Stimulated activated CD8-positive, alpha-beta memory T cell treated with anti-CD3 and anti-CD28 coated beads, Interleukin-15, amount 100 ng/mL, for 1 hour (primary cell): ENCODE data around the gene GPAT2.
"Not testable (repeated sequence)": the region's sequence is repeated elsewhere in the genome, so short reads cannot be mapped to it uniquely, and the experiment has no call there.

Source experiments
- DNase-seq: peaks from one replicate; pipeline ENCODE4 v3.0.0-alpha.2; 2020; ENCODE audit warnings: low read depth

Gene GPAT2

DNA sequence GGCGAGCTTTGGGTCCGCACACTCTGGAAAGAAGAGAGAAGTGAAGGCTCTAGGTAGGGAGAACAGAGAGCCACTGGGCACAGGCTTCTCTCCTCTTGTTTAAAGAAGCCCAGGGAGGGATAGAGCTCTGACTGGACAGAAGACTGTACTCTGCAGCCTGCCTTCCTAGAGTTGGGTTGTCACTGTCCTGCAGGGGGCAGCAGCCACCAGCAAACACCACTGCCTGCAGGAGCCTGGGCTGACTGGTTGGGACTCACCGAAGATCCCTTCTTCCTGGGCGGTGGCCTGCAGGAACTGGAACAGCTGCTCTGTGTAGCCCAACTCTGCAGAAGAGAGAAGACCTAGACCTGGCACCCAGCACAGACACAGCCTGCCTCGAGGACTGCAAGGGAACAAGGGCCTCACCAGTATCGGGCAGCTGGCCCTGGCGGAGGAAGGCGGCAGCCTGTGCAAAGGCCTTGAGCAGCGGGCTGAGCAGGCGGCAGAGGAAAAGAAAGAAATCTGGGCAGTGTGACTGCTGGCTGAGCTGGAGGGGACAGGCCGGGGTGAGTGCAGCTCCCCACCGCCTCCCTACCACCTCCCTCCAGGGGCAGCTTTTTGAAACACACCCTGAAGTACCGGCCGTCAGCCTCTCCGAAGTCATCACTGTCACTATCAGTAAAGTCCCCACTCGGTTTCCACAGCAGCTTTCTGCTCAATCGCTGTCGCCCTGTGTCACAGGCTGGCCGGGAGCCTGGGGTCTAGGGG is 11.8 kb downstream of the GPAT2 start:
- peak; percentile 32 for DNase-seq

DNA sequence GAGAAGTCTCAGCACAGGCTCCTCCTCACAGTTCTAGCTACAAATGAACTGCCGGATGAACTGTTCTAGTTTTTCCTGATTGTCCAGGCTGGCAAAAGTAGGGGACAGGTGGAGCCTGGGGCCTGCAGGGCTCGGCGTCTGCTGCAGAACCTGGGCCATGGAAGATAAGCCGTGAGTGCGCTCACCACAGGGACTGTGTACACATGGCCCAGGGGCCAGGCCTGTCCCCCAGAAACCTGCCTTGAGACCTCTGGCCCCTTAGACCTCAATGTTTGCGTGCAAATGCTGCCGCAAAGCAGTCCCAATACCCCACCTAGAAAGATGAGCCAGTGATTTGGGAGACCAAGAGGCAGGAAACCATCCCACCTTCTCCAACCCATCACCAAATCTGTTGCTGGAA is 12.6 kb downstream of the GPAT2 start:
- not testable (repeated sequence) for DNase-seq

DNA sequence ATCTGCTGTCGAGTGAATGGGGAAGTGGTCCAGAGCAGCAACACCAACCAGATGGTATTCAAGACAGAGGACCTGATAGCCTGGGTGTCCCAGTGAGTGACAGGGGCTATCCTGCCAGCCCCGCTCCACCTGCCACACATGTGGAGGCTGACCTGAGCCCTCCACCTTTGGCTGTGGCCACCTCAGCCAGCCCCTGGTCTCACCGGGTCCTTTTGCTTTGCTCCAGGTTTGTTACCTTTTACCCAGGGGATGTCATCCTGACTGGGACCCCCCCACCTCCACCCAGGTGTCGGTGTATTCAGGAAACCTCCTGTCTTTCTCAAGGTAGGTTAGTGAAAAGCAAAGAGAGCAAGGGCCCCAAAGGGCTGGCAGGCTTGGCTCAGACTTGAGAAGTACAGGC is 13.6 kb downstream of the GPAT2 start:
- not testable (repeated sequence) for DNase-seq

DNA sequence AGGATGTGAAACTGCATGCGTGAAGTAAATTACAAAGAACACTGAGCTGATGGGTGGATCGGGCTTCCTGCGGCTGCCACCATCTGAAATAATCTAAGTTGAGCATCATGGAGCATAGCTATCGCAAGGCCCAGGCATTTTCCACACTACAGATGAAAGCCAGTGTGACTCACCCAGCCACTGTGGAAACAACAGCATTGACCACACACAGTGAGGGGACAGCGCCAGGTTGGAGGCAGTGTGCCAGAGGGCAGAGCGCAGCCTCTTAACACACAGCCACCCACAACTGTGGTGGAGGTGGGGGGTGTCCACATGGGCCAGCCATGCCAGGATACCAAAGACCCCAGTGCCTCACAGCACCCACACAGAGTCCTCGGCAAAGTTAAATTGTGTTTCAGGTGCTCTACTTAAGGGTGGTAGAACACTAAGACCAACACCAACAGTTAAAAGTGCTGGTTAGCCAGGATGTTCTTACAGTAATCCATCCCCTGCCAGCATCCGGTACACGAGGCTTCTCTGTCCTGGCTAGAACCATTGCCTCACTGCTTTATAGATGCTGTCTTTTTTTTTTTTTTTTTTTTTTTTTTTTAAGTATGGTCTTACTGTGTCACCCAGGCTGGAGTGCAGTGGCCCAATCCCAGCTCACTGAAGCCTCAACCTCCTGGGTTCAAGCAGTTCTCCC is 14.7 kb downstream of the GPAT2 start:
- not testable (repeated sequence) for DNase-seq

DNA sequence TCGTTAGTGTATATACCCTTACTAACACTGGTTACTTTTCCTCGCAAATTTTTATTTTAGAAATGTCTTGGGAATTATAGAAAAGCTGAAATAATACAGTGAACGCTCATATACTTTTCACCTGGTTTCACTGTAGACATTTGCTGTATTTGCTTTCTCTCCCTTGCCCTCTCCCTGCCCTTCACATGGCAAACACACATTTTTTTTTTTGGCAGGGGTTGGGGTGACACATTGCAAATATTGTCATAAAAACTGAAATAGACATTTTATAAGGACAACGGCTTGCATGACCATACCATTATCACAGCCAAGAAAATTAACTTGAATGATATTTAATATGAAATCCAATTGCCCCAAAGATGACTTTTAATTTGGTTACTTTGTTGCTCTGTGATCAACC is 18.4 kb downstream of the GPAT2 start:
- DNase-seq, result not testable (repeated sequence)

DNA sequence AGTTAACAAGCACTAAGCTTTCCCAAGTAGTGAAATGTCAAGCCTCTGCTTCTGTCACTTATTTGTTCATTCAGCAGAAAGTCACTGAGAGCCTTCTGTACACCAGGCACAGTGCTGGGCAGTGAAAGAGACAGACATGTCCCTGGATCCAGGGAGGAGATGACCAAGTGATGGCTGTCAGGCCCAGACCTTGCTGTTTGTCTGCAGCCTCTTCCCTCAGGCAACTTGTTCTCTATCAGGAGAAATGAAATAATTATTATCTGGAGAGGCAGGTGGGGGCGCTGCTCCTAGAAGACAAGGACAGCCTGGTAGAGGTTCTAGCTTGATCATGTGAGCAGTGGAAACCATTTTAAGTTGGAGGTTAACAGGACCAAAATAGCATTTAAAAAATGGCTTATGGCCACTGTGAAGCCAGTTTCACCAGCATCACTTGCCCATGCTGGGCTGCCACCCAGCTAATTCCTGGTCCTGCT is 21.9 kb downstream of the GPAT2 start:
- not testable (repeated sequence) for DNase-seq

DNA sequence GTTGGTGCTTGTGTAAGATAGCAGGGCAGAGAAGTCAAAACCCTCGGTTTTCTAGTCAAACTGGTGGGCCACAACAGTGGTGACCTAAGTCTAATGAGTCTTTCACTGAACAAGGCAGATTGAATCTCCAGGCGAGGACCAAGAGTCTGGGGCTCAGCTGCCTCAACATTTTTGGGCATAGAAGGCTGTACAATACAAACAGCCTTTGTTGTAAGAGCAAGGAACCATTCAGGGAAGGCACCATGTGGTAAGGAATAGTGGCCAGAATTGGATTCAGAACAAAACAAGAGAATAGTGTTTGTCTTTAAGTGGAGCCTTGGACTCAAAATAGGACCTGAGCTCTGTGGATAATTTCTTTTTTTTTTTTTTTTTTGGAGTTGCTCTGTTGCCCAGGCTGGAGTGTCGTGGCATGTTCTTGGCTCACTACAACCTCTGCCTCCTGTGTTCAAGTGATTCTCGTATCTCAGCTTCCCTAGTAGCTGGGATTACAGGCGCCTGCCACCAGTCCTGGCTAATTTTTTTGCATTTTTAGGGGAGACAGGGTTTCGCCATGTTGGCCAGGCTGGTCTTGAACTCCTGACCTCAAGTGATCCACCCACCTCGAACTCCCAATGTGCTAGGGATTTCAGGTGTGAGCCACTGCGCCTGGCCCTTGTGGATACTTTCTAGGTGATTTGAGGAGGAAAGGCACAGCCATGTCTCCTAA is 22.5 kb downstream of the GPAT2 start:
- DNase-seq, result not testable (repeated sequence)

DNA sequence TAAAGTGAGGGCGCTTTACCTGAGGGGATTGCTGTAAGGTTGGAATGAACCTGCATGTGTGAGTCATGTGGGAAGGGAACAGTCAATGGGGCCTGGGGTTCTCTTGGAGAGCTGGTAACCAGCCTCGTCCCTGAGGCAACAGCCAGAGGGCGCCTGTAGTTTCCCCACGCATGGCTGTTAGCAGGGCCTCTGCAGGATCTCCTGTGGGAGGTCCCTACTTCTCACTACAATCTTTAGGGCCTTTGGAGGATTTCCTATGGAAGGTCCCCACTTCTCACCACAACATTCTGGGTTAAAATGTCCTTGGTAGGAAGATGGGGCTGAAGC is 23.6 kb downstream of the GPAT2 start:
- DNase-seq, result not testable (repeated sequence)

DNA sequence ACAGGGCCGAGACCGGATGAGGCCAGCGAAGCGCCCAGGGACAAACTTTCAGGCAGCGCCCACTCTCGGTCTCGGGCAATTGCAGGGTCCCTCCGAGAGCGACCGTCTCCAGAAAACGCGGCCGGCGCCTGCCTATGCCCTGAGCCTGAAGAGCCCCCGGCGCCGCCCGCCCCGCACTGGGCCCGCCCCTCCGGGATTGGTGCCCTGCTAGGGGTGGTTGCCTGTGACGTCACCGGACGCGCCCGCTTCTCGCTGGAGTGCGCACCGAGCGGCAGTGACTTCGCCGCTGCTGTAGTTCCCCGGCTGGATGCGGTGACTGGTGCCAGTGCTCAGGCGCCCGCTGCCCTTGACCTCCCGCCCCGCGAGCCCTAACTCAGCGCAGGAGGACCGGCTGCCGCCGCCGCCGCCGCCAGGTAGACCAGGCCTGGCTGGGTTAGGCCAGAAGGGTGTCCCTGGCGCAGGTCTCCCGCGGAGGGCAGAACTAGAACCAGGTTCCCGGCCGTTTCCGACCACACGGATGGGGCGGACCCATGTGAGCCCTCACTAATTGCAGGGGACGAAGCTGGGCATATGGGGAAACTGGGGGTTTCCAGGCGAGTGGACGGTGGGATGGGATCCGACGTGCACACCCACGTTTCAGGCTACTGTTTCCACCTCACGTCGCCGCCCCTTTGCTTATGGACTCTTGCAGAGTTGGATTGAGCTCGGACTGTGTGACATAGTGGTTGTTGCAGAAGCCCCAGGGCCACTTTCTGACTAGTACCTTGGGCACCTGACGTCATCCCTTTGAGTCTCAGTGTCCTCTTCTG is 24.2 kb downstream of the GPAT2 start:
- peak; percentile 95 for DNase-seq

DNA sequence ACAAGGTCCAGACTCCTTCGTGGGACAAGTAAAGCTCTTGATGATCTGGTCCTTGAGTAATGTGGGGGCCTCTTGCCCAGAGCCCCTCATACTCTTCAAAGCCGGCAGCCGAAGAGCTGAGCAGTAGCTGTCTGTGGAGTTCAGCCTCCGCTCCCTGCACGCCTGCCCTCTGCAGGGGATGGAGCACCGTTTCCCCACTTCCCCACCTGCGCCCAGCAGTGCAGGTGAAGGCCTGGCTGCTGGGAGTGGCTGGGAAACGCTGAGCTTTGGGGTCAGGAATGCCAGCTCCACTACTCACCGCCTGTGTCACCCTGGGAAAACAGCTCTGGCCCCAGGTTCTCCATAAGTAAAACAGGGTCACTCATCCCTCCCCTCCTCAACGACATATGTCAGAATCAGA is 24.9 kb downstream of the GPAT2 start:
- not testable (repeated sequence) for DNase-seq

DNA sequence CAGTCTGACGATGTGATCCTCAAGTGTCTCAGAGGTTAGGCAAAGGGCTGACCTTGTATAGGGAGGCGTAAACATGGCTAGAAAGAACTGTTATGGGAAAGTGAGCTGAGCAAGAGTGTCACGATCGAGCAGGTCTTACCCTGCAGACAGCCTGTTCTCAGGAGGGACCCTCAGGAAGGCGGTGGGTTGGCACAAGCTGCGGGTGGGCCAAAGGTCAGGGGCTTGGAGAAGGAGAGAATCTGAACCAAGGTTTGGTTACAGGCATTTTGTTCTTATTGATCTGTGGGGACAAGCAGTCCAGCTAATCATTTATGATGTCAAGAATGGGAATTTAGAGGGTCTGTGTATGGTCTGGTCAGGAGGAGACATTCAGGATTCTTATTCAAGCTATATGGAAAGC is 26.7 kb downstream of the GPAT2 start:
- DNase-seq, result not testable (repeated sequence)

DNA sequence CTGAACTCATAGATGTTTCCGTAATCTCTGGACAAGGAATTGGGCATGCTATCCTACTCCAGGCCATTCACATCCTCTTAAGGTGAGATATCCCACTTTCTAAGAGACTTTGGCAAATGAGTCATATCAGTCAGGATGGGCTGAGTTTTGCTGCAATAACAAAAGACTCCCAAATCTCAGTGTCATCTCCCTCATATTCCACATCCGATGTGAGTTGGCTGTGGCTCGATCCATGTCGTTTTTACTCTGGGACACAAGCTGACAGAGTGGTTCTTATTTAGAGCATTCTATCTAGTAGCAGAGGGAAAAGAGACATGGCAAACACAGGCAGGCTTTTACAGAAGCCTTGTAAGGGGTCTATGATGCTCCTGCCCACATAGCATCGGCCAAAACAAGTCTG is 28.5 kb downstream of the GPAT2 start:
- not testable (repeated sequence) for DNase-seq

DNA sequence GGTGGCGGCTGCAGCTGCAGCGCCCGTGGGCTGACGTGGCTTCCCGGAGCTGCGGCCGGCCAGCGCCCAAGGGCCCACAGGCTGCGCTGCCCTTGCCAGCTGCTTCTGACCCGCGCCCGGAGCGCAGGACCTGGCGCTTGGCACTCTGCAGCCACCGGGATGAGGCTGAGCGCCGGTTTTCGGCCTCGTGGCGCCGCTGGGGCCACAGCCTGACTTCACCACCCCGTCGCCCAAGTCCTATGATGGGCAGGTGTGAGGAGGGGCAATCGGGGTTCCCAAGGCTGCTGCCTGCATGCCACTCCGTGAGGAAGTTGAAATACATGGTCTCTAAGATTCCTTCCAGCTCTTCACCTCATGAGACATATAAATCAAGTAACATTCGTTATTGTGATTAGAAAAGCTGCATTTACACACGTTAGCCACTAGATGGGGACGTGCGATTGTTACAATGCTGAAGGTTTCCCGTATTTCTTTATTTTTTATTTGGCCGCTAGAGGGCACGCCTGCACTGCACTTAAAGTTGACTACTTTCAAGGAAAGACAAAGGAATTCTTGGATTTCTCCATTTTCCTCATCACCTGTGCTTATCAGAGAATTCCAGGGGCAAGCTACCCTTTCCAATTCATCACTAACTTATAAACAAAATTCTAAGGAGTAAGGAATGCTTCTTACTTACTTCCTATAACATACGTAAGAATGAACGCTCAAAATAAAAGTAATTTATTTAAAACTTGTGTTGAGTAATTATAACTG is 42.0 kb downstream of the GPAT2 start:
- DNase-seq, result not testable (repeated sequence)

DNA sequence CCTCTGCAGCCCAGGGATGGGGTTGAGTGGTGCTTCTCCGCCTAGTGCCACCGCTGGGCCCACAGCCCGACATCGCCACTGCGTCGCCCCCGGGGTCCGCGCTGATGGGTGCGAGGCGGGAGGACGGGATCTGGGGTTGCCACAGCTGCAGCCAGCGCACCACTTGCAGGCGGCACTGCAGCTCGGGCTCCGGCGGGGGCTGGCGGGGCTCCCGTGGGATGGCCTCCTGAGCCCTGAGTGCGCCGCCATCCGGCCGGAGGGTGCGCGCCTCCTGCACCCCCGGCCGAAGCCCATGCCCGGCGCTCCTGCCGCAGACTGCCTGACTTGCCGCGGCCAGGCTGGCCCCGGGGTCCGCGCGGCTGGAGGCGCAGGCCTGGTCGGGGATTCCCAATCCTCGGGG is 42.6 kb downstream of the GPAT2 start:
- DNase-seq, result not testable (repeated sequence)

DNA sequence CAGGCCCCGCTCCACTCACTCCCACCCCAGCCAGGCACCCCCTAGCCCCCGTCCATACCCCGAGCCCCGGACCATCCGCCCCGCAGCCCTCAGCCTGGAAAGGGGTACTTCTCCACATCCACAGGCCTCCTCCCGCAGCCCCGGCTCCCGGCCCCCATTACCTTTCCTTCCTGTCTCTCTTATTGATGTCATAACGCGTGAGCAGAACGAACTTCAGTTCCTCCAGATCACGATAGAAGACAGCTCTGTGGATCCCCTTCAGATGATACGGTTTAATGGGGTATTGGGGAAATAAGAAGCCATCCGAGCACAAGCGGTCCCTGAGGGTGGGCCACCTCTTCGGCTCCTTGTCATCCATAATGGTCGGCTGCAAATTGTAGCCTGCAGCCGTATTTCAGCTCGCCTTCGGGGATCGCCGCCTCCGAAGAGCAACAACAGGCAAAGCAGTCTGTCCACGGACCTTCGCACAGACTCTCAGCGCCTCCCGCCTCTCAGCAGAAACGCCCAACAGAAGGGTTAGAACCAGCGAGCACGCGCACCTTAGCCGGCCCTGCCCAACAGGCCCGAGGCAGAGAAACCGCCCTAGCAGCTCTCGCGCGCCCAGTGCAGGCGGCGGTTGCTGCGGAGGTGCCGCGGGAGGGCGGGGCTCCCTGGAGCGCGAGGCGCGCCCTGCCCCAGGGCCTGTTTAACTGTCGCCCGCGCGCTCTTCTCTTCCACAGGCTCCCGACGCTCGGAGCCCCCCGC is 43.2 kb downstream of the GPAT2 start, which contains the start of gene ANKRD36C:
Gene ANKRD36C (minus strand): TSS at position 474 of the 744 bp plus-strand sequence. CDS start 116 bp downstream, at position 358.
- DNase-seq, result not testable (repeated sequence)

DNA sequence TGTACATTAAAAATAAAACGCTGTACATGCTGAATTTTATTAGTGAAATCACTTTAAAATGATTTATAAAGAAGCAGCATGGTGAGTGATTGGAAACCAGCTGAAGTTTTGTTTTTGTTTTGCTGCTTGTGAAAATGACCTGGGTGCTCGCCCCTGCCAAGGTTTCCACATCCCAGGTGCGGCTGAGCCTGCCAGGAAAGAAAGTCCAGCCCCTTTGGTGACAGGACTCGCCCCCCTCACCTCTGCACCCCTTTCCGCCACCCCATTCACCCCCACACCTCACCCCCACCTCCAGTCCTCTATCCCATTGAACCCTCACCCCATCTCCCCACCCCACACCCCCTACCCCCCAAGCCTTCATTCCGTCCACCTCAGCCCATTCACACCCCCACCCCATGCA is 43.8 kb downstream of the GPAT2 start:
- not testable (repeated sequence) for DNase-seq
